IPS-11a (cell line): ENCODE data around the gene VWA2.
A peak's percentile ranks its signal among the peaks of the same experiment; 100 is the strongest.

Experiments
- H3K4me3 ChIP-seq: one replicate; pipeline ENCODE4 v1.5.1; 2013; ENCODE audit warnings: low read depth, low read length, control low read depth

VWA2 gene

GRCh38 chr10:114239117-114239993 lies at the start of gene VWA2:
Gene VWA2 (plus strand): TSS chr10:114239254. CDS start chr10:114248714, 9,460 bp downstream.
- peak within 1 kb of the TSS; percentile 42 for H3K4me3 ChIP-seq

- no peak overlapping the region for H3K4me3 ChIP-seq
Observed at GRCh38 chr10:114189700-114190099, 49.4 kb upstream of the VWA2 start.

- H3K4me3 ChIP-seq = no peak overlapping the region
Observed at GRCh38 chr10:114195079-114195478, 44.0 kb upstream of the VWA2 start.

- no peak overlapping the region for H3K4me3 ChIP-seq
Observed at GRCh38 chr10:114199239-114199638, 39.8 kb upstream of the VWA2 start.

GRCh38 chr10:114202812-114203211 lies 36.2 kb upstream of the VWA2 start:
- no peak overlapping the region for H3K4me3 ChIP-seq

- H3K4me3 ChIP-seq = no peak overlapping the region
Observed at GRCh38 chr10:114206902-114207301, 32.2 kb upstream of the VWA2 start.

GRCh38 chr10:114207349-114207748 lies 31.7 kb upstream of the VWA2 start:
- H3K4me3 ChIP-seq = no peak overlapping the region

- H3K4me3 ChIP-seq = no peak overlapping the region
Observed at GRCh38 chr10:114208351-114208750, 30.7 kb upstream of the VWA2 start.

- H3K4me3 ChIP-seq = no peak overlapping the region
Observed at GRCh38 chr10:114212153-114212552, 26.9 kb upstream of the VWA2 start.

GRCh38 chr10:114215033-114215432 lies 24.0 kb upstream of the VWA2 start:
- H3K4me3 ChIP-seq = no peak overlapping the region

- H3K4me3 ChIP-seq = no peak overlapping the region
Observed at GRCh38 chr10:114220281-114220680, 18.8 kb upstream of the VWA2 start.

- no peak overlapping the region for H3K4me3 ChIP-seq
Observed at GRCh38 chr10:114221235-114221634, 17.8 kb upstream of the VWA2 start.

GRCh38 chr10:114223066-114223465 lies 16.0 kb upstream of the VWA2 start:
- H3K4me3 ChIP-seq = no peak overlapping the region

- no peak overlapping the region for H3K4me3 ChIP-seq
Observed at GRCh38 chr10:114228156-114228555, 10.9 kb upstream of the VWA2 start.

- H3K4me3 ChIP-seq = no peak overlapping the region
Observed at GRCh38 chr10:114232561-114233176, 6.4 kb upstream of the VWA2 start.

GRCh38 chr10:114233482-114233881 lies 5.6 kb upstream of the VWA2 start:
- no peak overlapping the region for H3K4me3 ChIP-seq

GRCh38 chr10:114234132-114234531 lies 4.9 kb upstream of the VWA2 start:
- H3K4me3 ChIP-seq = no peak overlapping the region

- peak overlapping the region; percentile 42 for H3K4me3 ChIP-seq
Observed at GRCh38 chr10:114239994-114240345, 916 bp downstream of the VWA2 start.

- H3K4me3 ChIP-seq = no peak overlapping the region
Observed at GRCh38 chr10:114242235-114242634, 3.2 kb downstream of the VWA2 start.

GRCh38 chr10:114243661-114244060 lies 4.6 kb downstream of the VWA2 start:
- H3K4me3 ChIP-seq = no peak overlapping the region

GRCh38 chr10:114244126-114244525 lies 5.1 kb downstream of the VWA2 start:
- H3K4me3 ChIP-seq = no peak overlapping the region

GRCh38 chr10:114245121-114245791 lies 6.2 kb downstream of the VWA2 start:
- H3K4me3 ChIP-seq = no peak overlapping the region
